NCI-H1694 (cell line): ENCODE data around the gene EDA.
A peak's percentile ranks its signal among the peaks of the same experiment; 100 is the strongest.
"Not testable (repeated sequence)": the region's sequence is repeated elsewhere in the genome, so short reads cannot be mapped to it uniquely, and the experiment has no call there.

Source experiments
- DNase-seq: peaks from one replicate; lab custom pipeline; 2025; lab: John Stamatoyannopoulos, UW

The EDA gene

DNA sequence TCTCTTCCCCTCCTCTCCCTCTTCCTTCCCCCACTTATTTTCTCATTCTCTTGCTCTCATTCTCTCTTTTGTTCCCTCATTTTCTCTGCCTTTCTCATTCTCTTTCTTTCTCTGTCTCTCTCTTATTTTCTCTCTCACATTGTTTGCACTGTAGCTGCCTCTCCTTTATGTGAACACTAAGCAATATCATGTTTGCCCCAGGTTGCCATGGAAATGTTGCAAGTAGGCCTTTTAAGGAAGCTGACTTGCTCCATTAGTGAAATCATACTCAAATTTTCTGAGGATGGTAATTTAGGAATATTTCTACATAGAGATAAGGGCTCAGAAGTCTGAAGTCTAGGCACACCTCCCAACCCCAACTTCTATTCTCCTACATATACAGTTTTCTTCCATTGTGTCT lies 130.1 kb downstream of the EDA start:
- no peak for DNase-seq

DNA sequence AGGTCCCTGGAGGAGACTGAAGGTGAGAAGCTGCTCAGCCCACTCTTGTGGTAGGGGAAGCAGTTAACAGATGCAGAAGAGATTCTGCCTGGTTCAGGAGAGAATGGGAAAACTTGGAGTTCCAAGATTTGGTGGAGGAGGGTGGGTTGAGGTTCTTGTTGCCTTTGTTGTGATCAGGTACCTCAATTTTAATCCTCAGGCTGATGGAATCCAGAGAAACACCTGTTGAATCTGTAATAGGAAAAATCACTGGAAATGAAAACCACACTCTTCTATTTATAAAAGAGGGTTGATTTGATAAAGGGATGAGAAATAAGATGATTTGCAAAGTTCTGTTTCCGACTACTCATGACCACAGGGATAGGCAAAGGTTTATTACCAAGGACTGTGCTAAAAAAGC lies 132.1 kb downstream of the EDA start:
- no peak for DNase-seq

DNA sequence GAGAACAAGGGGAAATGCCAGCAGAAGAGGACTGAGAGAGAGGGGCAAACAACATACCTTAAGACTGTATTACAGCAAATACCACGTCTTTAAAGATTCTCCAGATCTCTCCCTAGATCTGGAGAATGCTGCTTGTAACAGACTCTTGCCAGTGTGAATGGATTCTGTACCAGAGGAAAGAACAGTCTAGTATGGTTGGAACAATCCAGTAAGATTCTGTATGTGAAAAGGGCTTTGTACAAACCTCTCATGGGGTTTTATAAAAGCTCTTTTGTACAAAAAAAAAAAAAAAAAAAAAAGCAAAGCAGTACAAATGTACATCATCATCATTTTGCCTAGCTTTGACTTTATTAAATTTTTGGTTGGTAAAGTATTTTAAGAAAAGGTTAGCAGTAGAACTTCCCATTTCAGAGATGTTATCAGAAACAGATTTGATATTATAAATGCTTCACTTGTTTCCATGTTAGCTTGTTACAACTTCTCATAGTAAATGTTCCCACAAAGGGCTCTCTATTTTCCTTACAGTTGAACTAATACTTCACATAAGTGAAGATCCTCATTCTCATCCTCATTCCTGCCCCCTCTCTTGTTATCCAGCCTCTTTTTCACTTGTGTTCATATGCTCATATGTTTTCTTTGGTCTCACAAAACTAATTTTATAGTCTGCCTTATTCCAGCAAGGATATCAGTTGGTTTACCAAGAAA lies 144.2 kb downstream of the EDA start:
- no peak for DNase-seq

DNA sequence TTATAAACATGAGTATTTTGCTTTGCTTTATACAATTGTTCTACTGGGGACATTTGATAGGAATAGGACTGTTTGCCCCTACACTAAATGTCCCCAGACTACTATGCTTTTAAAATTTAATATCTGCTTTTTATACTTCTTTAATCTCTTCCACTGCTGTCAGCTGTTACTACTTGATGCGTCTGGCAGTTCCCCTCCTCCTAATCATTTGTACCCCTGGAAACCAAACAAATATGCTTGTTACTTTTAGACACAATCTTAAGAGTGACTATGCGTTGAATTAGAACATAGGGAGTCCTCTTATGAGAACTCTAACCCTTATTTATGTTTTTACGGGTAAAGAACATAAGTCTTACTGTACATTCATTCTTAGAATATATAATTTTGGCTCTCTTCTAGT lies 145.7 kb downstream of the EDA start:
- no peak for DNase-seq

DNA sequence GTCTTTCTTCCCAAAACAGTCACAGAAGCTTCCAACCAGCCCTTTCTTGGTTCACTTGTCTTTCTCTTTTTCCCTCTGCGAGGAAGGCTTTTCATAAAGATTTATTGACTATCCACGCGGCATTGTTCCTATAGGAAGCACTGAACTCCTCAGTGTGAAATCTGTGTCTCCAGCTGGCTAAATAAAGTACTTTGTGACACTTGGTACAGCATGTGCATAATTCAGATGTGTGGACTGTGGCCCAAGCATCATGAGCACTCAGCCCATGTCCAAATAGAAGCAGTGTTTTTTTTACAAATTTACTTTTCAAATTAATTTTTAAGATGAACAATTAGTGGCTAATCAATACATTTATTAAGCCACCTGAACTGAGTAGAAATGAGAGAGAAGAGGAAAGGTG lies 146.4 kb downstream of the EDA start:
- DNase-seq, result no peak

DNA sequence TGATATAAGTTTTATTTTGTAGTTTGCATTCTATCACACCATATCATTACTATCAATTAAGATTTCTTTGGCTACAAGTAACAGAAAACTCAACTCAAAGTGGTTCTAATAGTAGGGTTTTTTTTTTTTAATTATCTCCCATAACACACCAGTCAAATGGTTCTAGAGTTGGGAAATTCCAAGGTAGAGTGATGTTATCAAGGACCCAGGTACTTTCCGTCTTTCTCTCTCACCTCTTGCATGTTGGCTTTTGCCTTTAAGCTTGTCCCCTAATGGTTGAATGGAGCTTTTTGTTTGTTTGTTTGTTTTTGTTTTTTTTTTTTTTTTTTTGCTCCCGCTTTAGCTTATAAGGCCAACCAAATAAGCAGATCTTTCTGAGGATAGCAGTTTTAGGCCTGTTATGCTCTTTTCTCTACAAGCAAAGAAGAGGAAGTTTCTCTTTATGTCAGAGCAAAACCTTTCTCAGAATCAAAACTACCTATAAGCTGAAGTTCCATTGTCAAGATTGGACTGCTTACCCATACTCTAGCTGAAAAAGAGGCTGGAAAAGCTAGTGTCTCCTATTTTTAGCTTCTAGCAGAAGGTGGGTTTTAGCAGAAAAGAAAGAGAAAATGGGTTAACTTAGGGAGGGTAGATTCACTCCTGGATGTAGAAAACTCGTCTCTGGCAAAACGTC lies 177.5 kb downstream of the EDA start:
- no peak for DNase-seq

DNA sequence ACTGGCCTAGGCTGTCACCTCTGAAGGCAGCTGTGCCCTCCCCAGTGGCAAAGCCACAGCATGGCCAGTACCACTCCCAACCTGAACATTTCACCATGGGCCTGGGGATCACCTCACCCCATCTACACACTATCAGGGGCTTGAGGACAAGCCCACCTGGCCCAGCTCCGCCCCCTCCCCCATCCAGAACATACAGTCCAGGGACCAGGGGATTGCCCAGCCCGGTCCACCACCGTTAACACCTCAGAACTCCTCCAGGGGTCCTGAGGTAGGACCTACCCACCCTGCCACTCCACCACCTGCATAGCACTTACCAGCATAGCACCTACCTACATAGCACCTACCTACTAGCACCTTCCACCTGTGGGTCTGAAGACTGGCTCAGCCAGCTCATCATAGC lies 179.8 kb downstream of the EDA start:
- DNase-seq, result no peak

DNA sequence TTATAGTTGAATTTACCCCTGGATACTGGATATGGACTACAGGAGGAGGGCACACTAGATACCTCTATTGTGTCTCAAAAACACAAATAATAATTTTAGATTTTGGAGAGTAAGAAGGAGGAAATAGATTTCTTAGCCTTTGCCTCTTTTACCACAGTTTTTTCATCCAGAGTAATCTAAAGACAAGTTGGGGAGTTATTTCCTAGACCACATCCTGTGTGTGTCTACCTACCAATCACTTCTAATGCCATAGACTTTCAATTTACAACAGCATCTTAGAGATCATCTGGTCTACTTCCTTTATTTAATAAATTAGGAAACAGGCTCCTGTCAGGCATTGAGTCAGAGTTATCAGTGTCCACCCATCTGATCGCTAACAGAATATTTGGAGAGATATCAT lies 191.5 kb downstream of the EDA start:
- no peak for DNase-seq

DNA sequence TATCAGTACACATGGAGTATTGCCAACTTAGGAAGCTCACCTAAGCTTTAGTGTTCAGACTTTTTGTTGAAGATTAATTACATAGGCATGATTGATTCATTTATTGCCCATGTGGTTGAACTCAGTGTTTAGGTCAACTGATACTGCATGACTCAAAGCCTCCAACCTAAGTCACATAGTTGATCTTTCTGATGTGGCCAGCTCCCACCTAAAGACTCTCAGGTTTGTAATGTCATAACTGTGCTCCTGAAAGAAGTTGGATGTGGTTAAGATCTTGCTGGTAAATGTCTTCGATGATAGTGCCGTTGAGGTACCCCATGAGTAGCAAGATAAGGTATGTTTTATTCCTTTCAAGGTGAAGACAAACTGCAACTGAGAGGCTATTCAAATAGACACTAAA lies 192.5 kb downstream of the EDA start:
- no peak for DNase-seq

DNA sequence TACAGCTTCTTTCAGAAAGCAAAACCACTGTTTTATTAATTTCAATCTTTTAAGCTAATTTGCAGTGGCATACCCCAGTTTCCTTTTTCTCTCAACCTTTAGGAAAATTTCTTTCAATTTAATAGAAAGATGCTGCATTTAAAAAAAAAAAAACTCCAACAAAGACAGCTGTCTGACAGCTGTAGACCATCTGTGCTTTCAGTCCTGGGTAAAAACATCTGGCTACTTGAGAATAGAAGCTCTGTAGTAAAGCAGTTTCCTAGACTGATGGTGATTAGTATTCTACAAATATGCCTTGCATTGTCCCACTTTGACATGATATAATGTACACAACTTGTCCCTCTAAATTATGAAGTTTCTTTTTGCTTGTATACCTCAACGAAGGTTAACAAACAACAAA lies 197.8 kb downstream of the EDA start:
- DNase-seq, result peak; percentile 3

DNA sequence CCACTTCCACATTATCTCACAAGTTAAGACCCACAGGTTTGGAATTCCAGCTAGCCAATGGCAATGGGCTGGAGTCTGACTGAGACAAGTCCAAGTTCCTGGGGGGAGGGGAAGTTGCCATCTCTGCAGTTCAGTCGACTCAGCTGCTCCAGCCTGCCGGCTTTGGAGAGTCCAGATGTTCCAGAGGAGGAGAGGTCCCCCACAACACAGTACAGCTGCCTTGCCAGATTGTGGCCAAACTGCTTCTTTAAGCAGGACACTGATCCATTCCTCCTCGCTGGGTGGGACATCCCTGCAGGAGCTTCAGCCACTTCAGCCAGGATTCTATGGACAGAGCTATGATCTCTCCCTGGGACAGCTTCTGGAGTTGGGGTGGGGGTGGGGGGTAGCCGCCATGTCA lies 199.2 kb downstream of the EDA start:
- no peak for DNase-seq

DNA sequence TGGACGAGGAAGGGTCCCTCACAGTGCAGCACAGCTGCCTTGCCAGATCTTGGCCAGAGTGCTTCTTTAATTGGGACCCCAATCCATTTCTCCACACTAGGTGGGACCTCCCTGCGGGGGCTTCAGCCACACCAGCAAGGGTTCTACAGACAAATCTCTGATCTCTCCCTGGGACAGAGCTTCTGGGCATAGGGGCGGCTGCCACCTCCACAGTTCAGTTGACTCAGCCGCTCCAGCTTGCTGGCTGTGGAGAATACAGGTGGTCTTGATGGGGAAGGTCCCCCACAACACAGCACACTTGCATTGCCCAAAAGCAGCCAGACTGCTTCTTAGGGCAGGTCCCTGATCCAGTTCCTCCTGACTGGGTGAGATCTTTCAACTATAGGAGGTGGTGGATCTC lies 199.6 kb downstream of the EDA start:
- no peak for DNase-seq

DNA sequence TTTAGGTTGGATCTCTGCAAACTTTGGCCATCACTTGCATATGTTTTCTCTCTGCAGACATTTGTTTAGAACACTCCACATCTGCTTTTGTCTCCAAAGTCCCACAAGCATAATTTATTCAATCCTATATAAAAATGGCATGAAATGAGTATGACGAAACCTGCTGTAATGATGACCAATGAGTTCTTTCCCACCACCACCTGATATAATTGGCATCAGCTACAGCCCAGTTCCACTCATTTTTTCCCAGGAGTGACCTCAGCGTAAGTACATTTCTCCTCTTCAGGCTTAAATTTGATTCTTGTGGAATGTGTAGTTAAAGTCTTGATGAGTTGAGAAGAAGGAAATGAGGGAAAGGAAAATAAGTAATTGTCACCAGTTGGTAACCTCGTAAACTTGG lies 228.7 kb downstream of the EDA start:
- DNase-seq, result no peak

DNA sequence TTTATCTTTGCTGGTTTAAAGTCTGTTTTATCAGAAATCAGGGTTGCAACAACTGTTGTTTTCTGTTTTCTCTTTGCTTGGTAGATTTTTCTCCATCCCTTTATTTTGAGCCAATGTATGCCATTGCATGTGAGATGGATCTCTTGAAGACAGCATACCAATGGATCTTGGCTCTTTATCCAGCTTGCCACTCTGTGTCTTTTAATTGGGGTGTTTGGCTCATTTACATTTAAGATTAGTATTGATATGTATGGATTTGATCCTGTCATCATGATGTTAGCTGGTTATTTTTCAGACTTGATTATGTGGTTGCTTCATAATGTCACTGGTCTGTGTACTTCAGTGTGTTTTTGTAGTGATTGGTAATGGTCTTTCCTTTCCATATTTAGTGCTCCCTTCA lies 244.1 kb downstream of the EDA start:
- DNase-seq, result not testable (repeated sequence)

DNA sequence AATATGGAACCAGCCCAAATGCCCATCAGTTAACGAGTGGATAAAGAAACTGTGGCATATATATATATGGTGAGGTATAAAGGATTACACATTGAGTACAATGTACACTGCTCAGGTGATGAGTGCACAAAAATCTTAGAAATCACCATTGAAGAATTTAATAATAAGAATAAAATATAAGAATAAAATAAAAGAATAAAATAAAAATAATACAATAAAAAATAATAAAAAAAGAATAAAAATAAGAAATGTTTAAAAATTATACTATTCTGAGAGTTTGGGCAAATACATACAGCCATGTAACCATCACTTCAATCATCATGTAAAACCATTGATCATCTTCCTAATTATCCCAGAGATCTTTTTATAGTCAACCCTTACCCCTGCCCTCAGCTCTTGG lies 260.3 kb downstream of the EDA start:
- DNase-seq, result no peak

DNA sequence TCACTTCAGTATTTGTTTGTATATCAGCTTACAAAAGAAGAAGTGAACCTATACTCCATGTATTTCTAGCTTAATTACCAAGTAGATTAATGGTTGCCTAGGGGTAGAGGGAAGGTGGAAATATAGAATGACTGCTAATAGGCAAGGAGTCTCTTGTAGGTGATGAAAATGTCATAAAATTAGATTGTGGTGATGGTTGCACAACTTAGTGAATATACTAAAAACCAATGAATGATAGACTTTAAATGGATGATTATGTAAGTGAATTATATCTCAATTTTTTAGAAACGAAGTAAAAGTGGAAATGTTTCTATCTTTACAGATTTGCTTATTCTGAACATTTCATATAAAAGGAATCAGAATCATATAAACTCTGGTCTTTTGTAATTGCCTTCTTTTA lies 268.3 kb downstream of the EDA start:
- DNase-seq, result no peak

DNA sequence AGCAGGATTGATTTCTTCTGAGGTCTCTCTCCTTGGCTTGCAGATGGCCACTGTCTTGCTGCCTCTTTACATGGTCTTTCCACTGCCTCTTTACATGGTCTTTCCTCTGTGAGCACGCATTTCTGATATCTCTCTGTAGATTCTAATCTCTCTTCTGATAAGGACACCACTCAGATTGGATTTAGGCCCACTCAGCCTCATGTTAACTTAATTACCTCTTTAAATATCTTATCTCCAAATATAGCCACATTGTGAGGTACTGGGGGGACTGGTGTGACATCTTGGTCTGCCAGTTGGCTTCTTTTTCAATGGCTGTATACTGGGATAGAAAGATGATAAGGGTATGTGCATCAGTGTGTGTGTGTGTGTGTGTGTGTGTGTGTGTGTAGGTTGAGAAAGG lies 280.1 kb downstream of the EDA start:
- no peak for DNase-seq

DNA sequence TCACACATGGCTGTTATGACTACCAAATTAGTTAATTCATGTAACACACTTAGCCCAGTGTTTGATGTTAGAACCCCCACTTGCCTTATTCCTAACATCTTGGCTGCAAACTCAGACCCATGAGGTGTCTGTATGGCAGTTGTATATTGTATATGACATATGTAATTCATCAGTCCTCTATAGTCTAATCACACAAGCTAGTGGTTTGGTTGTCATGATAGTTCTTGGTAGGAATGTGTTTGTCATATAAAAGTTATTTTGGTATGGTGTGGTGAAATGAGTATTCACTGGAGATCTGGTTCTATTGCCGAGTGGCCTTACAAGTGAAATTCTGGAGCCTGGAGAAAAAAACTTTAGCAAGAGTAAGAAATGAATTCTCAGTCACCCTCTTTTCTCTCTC lies 284.6 kb downstream of the EDA start:
- DNase-seq, result no peak

DNA sequence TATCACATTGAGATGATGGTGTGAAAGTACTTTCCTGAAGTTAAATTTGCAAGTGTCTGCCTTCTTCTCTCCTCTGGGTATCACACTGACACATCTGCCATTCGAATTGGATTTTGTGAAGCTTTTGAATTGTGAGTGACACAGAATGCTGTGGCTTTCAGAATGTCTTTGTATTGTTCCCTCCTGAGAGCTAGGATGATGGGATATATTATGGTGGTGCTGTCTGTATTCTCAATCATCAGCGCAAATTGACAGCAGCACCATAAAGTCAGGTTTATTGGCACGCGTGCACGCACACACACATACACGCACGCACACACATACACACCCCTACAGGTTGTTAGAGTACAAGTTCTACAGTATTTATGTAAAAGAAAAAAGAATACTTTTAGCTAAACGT lies 290.5 kb downstream of the EDA start:
- no peak for DNase-seq

DNA sequence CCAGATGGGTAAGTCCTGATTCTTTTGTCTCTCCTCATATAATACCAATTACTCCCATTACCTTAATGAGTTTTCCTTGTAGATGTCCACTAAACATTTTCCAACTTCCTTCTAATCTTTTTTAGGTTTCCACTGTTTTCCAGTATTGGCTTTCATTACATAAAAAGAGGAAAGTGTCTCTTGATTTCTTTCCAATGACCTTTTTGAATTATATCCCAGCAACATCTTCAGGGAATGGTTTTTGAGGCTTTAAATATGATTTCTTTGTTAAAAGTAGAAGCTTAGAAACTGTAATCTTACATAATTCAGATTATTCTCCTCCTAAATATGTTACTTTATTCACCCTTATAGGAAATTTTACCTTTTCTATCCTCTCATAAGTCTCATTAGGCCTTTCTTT lies 298.9 kb downstream of the EDA start:
- DNase-seq, result no peak

DNA sequence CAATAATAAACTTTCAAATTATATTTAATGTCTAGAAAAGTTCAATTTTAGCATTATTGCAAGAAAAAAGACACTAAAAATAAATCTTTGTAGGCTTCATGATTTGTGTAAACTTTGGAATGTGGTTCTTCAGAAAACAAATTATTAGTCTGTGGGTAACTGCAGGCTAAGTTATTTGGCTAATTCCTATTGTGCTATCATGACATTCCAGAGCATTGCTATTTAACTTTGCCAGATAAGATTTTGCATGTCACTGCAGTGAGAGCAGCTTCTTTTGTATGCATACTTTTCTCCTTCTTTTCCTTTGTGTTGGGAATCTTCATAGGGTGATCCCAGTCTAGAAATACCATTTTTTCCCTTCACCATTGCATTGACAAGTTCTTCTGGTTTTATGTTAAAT lies 303.8 kb downstream of the EDA start:
- DNase-seq, result no peak

DNA sequence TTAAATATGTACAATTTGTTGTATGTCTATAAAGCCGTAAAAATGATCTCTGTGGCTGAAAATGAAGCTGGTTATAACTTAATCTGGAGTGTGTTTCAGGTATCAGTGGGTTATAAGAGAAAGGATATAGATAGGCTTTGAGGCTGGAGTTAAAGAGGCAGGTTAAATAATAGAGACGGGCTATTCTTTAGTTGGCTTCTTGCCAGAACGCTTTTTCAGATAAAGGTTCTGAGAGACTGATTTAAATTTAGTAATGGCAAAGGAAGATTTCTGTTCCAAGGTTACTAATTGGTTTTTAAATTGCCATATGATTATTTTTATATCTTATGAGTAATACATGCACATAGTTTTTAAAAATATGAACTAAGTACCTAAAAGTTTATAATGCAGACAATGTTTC lies 316.4 kb downstream of the EDA start:
- DNase-seq, result no peak

DNA sequence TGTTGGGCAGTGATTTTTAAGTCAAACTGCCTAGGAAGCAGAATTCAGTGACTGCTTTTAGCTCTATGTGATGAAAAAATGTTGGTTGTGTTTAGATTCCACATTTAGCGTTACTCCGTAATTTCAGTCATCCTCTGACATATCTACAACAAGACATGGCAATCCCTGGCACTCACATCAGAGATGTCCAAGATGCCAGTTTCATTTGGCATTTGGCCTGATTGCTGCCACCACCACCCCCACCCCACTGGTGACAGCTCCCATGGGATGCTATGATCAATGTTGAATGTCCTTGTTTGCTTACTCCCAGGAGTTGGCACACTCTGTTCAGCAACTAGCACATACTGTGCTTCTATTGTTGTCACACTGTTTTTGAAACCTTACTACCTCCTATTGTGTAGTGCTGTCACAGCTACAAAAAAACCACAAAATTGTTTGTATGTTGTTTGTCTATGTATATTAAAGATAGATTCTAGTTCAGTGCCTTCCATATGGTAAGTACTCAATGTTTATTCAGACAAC lies 332.4 kb downstream of the EDA start:
- no peak for DNase-seq

DNA sequence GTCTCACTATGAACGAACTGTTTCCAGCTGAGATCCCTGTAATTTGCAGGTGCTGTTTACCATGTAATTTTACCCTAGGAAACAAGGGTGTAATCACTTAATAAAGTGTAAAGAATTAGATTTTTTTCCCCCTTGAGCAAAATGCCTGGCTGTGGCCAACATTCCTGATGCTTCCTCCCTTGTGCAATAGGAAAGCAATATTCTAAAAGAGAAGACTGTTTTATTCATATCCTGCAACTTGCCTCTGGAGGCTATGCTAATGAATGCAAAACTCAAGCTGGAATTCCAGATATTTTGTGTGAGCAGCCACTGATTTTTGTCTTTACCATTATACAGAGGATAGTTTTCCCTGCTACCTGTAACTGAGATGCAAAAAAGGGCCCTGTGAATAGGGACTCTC lies 335.8 kb downstream of the EDA start:
- no peak for DNase-seq
